Stimulated activated CD4-positive, alpha-beta T cell treated with anti-CD3 and anti-CD28 coated beads, Interleukin-2, amount 100 ng/mL, for 24 hours (primary cell): ENCODE results near the gene ECD.

Source experiments
- DNase-seq, 2 donors: peaks; one replicate each; pipeline ENCODE4 v3.0.0-alpha.2; 2020

ECD gene

GRCh38 chr10:73167783-73168464, at the start of gene ECD, which contains the start of gene FAM149B1:
Gene ECD (minus strand): TSS chr10:73168008. CDS start chr10:73163937, 4,071 bp downstream.
Gene FAM149B1 (plus strand): TSS chr10:73168119. CDS start chr10:73168340, 221 bp downstream.
- peak; percentile 93 to 95 for DNase-seq

DNA sequence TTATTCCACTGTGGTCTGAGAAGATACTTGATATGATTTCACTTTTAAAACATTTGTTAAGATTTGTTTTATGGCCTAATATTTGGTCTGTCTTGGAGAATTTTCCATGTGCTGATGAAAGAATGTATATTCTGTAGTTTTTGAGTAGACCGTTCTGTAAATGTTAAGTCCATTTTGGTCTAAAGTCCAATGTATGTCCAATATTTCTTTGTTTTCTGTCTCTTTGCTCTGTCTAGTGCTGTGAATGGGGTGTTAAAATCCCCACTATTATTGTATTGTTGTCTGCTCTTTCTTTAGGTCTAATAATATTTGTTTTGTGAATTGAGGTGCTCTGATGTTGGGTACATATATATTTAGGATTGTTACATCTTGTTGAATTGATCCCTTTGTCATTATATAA, 47.9 kb upstream of the ECD start:
- DNase-seq, result no peak

GRCh38 chr10:73211106-73211811, 43.5 kb upstream of the ECD start:
- no peak for DNase-seq

DNA sequence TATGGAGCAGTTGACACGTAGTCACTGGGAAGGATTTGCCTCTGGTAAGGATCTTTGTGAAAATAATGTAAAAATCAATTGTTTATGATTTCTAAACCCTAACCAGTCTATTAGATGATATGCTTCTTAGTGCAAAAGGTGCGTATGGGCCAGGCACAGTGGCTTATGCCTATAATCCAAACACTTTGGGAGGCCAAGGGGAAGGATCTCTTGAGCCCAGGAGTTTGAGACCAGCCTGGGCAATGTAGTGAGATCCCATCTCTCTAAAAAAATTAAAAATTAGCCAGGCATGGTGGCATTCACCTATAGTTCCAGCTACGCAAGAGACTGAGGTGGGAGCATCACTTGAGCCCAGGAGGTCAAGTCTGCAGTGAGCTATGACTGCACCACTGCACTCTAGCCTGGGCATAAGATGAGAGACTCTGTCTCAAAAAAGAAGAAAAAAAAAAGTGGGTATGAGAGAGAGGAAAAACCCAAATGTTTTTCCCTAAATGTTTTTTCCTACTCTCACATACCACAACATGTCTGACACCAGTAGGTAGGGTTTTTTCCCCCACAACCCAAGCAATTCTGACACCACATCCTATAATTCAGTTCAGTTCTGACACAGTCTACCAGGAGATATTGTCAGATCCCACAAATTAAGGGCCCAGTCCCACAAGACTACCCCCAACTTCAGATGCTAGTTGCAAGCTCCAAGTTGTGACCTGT, 42.7 kb upstream of the ECD start:
- no peak for DNase-seq

DNA sequence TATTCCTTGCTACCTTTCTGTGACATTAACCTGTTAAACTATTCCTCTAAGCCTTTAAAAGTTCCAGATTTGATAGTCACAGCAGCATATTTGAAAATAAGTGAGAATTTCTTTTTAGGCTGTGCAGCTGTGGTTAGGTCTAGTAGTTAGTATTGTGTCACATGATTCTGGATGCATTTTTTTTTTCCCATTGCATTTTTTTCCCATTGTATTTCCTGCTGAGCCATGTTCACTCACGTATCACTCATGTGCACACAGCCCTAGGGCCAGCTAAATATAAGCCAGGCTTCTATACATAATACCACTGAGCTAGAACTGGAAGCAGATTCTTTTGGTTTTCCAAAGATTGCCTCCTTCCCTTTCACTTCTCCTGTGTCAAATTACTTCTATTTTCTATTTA, 41.9 kb upstream of the ECD start:
- DNase-seq, result no peak

GRCh38 chr10:73207883-73208282, 40.1 kb upstream of the ECD start:
- no peak for DNase-seq

DNA sequence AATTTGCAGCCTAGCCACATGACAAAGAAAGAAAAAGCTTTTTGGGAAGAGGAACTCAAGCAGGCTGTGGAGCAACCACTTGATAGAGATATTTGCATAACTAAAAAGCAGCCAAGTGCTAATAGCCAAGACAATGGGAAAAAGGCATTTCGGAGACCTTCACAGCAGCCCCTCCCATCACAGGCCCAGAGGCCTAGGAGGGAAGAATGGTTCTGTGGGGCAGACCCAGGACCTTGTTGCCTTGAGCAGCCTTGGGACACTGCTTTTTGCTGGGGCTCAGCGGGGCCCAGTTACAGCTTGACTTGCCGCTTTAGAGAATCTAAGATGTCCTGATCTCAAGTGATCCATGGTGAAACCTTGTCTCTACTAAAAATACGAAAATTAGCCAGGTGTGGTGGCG, 38.6 kb upstream of the ECD start:
- no peak for DNase-seq

GRCh38 chr10:73205890-73206289, 38.1 kb upstream of the ECD start:
- no peak for DNase-seq

GRCh38 chr10:73205081-73205480, 37.3 kb upstream of the ECD start:
- DNase-seq, result no peak

DNA sequence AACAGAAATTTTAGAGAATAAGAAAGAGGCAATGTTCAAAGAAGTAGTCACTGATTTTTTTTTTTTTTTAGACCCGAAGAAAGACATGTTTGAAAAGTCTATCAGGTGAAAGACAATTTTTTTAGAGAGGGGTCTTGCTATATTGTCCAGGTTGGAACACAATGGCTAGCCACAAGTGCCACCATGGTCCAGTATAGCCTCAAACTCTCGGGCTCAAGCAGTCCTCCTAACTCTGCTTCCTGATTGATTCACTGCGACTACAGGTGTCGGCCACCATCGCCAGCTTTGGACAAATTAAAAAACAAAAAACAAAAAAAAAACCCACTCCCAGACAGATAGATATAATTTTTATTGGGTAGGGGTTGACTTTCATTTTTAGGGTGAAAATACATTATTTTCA, 22.4 kb upstream of the ECD start:
- no peak for DNase-seq

DNA sequence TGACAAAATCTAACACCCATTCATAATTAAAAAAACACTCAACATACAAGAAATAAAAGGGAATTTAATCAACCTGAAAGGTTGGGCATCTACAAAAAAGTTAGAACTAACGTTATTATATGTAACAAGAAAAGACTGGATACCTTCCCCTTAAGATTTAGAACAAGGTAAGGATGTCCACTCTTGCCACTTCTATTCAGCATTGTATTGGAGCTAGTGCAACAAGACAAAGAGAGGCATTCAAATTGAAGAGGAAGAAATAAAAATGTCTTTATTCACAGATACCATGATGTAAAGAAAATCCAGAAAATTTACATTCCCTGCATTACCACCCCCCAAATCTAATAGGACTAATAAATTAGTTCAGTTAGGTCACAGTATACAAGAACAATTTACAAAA, 18.5 kb upstream of the ECD start:
- DNase-seq, result no peak

- DNase-seq, result no peak
These were observed 16.0 kb upstream of the ECD start for GRCh38 chr10:73183667-73184281.

DNA sequence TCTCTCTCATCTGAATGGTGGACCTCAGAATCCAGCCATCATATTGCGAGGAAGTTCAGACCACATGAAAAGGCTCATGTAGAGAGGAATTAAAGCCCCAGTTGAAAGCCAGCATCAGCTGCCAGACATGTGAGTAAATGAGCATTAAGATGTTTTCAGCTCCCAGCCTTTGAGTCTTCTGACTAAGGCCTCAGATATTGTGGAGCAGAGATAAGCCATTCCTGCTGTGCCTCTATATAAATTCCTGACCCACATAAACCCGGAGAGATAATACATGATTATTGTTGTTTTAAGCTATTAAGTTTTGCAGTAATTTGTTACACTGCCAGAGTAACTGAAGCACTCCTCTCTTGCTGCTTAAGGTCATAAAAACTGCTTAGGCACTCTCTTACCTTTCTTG, 14.8 kb upstream of the ECD start:
- no peak for DNase-seq

GRCh38 chr10:73174148-73174925, 6.5 kb upstream of the ECD start:
- DNase-seq, result no peak

- DNase-seq, result no peak
These were observed 5.1 kb upstream of the ECD start for GRCh38 chr10:73172867-73173266.

DNA sequence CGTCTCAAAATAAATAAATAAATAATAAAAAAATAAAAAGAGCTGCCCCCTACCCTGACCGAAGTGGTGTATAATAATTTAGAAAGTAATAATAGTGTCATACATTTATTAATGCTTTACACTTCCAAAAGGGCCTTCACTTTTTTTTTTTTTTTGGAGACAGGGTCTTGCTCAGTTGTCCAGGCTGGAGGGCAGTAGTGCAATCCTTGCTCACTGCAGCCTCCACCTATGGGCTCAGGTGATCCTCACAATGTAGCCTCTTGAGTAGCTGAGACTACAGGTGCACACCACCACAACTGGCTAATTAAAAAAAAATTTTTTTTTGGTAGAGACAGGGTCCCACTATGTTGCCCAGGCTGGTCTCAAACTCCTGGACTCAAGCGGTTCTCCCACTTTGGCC, 1.5 kb upstream of the ECD start:
- no peak for DNase-seq

- no peak for DNase-seq
These were observed 626 bp upstream of the ECD start for GRCh38 chr10:73168465-73168803.

DNA sequence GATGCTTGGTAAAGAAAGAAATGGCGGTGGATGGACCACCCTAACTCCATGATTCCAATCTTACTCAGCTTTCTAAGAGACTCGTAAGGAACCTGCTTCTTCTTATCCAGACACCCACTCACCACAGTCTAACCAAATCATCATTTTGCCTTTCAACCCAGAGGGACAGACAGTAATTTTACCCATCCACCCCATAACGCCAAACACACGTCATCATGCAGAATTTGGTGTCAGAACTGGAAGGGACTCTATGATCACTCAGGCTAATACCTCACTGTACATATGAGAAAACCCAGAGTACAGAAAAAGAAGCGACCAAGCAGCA, 388 bp downstream of the ECD start:
- peak in 1 of 2 donors; percentile 25 for DNase-seq

GRCh38 chr10:73166972-73167371, 836 bp downstream of the ECD start:
- no peak for DNase-seq

DNA sequence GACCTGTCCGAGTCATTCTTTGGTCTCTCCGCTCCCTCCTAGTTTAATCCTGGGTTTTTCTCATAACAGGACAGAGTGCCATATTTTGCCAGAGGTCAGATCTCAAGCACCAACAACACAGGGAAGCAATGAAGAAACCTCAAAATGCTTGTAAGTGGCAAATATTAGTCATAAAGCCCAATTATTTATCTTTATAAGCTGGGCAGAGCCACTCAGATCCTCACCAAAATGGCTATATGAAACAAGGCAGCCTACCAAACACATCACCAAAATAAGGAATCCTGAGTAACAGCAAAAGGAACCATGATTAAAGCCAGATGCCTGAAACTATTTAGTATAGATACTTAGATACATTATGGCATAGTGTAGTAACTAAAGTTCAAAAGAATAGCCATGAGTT, 4.7 kb downstream of the ECD start:
- no peak for DNase-seq

DNA sequence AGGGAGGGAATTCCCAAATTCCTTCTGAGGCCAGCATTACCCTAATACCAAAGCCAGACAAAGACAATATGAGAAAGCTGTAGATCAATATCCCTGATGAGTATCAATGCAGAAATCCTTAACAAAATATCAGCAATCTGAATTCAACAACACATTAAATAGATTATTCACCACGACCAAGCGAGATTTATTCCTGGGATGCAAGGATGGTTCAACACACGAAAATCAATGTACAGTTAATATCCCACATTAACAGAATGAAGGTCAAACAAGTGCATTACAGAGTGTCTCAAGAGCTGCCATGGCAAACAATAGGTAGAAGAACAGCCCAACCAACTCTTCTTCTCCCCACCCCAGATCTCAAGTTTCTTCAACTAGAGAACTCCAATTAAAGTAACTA, 6.1 kb downstream of the ECD start:
- DNase-seq, result no peak

DNA sequence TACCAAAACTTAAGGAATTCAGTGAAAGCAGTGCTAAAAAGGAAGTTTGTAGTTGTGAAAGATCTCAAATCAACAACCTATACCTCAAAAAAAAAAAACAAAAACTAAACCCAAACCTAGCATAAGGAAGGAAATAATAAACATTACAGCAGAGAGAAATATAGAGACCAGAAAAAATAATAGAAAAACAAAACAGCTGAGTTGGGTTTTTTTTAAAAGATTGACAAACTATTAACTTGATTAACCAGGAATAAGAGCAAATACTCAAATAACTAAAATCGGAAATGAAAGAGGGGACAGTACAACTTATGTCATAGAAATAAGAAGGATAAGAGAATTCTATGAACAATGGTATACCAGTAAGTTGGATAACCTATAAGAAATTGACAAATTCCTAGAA, 6.7 kb downstream of the ECD start:
- no peak for DNase-seq

DNA sequence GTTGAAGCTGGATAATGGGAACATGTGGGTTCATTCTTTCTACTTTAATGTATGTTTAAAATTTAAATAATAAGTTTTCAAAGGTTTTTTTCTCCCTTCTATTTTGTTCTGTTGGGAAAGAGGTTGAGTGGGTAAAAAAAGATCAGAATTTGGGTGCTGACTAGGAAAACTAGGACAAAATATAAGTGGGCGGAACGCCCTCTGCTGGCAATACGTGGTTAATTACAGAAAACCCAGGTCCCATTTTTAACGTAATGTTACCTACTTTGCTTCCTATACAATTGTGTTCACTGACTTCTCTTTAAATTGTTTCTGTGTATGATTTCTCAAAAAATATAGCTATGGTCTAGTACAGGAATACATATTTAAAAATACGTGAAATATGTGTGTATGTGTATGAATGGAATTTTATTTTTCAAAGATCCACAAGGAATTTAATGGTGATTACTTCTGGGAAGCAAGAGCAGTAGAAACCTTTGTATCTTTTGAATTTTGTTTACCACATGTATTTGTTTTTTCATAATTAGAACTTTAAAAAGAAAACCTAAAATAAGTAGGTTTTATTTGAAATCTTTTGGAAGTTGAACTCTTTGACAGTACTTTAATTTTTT, 8.7 kb downstream of the ECD start:
- peak; percentile 57 to 68 for DNase-seq
